NCI-H2029 (cell line): ENCODE measurements around the gene KCNK15.
"Not testable (repeated sequence)": the region's sequence is repeated elsewhere in the genome, so short reads cannot be mapped to it uniquely, and the experiment has no call there.

Source experiments
- DNase-seq: peaks from one replicate; lab custom pipeline; 2025; lab: John Stamatoyannopoulos, UW

The KCNK15 gene

GRCh38 chr20:44745598-44746366 lies at the start of gene KCNK15:
TSS of gene KCNK15 (plus strand) at chr20:44745865. CDS start at chr20:44745911, 46 bp downstream.
- no peak for DNase-seq

- DNase-seq: no peak
These were observed 49.4 kb upstream of the KCNK15 start for GRCh38 chr20:44696315-44696714.

- not testable (repeated sequence) for DNase-seq
These were observed 48.6 kb upstream of the KCNK15 start for GRCh38 chr20:44697041-44697440.

- no peak for DNase-seq
These were observed 47.3 kb upstream of the KCNK15 start for GRCh38 chr20:44698351-44698750.

- no peak for DNase-seq
These were observed 45.4 kb upstream of the KCNK15 start for GRCh38 chr20:44700306-44700705.

GRCh38 chr20:44701118-44701857 lies 44.4 kb upstream of the KCNK15 start:
- DNase-seq: peak; percentile 32

GRCh38 chr20:44701858-44702256 lies 43.8 kb upstream of the KCNK15 start:
- no peak for DNase-seq

GRCh38 chr20:44702776-44703175 lies 42.9 kb upstream of the KCNK15 start:
- DNase-seq: peak; percentile 43

- DNase-seq: no peak
These were observed 42.3 kb upstream of the KCNK15 start for GRCh38 chr20:44703183-44703925.

GRCh38 chr20:44703956-44704488 lies 41.6 kb upstream of the KCNK15 start:
- no peak for DNase-seq

- no peak for DNase-seq
These were observed 41.1 kb upstream of the KCNK15 start for GRCh38 chr20:44704551-44704971.

GRCh38 chr20:44705364-44706094 lies 40.1 kb upstream of the KCNK15 start:
- no peak for DNase-seq

- no peak for DNase-seq
These were observed 39.2 kb upstream of the KCNK15 start for GRCh38 chr20:44706301-44707017.

- no peak for DNase-seq
These were observed 38.6 kb upstream of the KCNK15 start for GRCh38 chr20:44707018-44707579.

GRCh38 chr20:44709380-44709779 lies 36.3 kb upstream of the KCNK15 start:
- no peak for DNase-seq

- no peak for DNase-seq
These were observed 35.9 kb upstream of the KCNK15 start for GRCh38 chr20:44709797-44710196.

GRCh38 chr20:44711237-44711636 lies 34.4 kb upstream of the KCNK15 start:
- DNase-seq: no peak

- no peak for DNase-seq
These were observed 31.5 kb upstream of the KCNK15 start for GRCh38 chr20:44714102-44714700.

- peak; percentile 61 for DNase-seq
These were observed 30.8 kb upstream of the KCNK15 start, which contains the start of gene CCN5 for GRCh38 chr20:44714701-44715498. TSS of gene CCN5 (plus strand) at chr20:44715369. CDS start at chr20:44715391, 22 bp downstream.
